Erythroblast (primary cell): Measurements from ENCODE around the gene CABLES1.

Source experiments
- GATA1 ChIP-seq: IDR thresholded peaks from 2 replicates; pipeline ENCODE4 v1.6.1; 2011; ENCODE audit warnings: low read depth, mild to moderate bottlenecking, control low read depth, low read length, moderate library complexity
- POLR2A ChIP-seq: IDR thresholded peaks from 2 replicates; pipeline ENCODE4 v1.6.1; 2011; ENCODE audit warnings: mild to moderate bottlenecking, low read length

DNA sequence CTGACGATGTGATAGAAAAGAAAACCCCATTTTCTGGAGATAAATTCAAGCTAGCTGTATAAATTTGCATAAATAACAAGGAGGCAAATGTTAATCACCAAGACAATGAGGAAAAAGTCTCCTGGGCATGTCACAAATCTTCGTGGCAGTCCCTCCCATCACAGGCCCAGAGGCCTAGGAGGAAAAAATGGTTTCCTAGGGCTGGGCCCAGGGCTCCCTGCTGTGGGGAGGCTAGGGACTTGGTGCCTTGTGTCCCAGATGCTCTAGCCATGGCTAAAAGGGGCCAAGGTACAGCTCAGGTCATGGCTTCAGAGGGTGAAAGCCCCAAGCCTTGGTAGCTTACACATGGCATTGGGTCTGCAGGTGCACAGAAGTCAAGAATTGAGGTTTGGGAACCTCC, 134.6 kb downstream of the CABLES1 start:
- TF ChIP-seq POLR2A (no peak), GATA1 (no peak)
